Measurements from ENCODE around the gene KLHL25.

The KLHL25 gene

DNA sequence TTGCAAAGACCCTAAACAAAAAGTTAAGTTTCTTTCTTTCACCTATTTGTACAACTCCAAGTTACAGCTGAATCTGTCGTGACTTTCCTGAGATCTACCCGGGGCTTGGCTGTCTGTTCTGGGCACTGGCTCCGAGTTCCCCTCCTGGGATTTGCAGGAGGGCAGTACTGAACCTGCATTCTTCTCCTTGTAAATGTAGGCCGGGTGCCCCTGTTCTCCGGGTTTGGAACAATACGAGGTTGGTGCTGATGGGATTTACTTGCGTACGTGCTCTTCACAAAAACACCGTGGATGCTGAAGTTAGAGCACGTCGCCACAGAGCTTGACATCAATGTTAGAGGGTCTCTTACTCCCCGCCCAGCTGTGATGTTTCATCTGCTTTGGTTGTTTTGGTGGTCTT lies 48.1 kb downstream of the KLHL25 start:
- DNase-seq, result no peak

DNA sequence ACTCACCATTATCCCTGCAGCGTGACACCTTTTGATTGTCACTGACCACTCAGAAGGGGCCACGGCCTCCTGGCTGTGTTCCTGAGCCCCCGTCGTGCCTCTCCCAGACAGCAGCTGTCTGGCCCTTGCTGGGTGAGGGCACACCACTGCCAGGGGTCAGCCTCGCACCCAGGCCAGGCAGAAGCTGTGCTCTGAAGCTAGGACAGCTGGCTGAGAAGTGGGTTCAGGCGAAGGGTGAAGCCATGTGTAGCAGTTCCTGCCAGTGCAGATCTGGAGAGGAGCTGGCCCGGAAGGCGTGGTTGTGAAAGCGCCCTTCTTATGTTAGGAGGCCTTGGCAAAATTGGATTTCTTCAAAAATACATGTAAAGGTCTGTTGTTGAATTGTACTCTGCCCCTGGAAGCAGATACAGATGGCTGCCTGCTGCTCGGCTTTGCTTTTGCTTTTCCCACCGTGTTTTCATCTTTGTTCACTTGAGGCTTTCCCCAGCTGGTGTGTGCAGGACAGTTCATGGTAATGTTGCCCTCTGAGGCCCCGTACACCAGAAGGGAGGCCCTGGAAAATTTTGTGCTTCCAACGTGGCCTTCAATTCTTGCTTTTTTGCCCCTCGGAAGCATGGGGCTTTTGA lies 49.1 kb downstream of the KLHL25 start:
- no peak for DNase-seq

DNA sequence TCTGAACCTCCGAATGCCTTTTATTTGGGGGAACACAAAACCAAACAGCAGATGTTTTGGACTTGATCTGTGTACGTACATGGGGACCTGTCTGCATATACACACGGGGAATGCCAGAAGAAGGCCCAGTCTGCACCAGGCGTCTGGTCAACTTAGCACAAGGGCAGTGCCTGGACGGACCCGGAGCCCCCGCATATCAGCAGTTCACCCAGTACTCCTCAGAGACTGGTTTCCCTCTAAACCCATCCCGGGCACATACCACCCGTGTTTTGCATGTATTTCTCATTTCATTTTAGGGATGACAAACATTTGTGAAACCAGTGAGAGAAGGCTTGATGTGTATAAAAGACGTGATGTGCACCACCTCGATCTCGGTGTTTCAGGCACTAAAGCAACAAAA lies 49.7 kb downstream of the KLHL25 start:
- DNase-seq, result no peak

DNA sequence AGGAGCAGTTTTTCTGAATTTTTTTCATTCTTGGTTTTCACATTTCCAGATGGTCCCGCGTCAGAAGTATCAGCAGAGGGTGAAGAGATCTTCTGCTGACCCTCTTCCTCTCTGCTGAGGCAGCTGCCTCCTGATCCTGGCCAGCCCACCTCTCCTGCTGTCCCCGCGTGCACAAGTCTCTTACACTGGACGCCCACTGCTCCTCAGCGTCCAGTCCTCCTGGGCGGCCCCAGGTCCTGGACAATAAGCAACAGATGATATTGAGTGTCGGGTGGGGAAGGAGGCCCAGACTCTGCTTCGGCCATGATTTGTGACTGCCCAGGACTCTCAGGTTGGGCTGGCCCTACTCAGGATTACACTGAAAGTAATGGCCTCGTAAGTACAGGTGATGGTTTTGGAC lies 50.1 kb downstream of the KLHL25 start:
- DNase-seq, result no peak

- no peak for DNase-seq
Measured at GRCh38 chr15:85743392-85744055, 51.2 kb downstream of the KLHL25 start.

GRCh38 chr15:85742186-85742821 lies 52.4 kb downstream of the KLHL25 start:
- no peak for DNase-seq

DNA sequence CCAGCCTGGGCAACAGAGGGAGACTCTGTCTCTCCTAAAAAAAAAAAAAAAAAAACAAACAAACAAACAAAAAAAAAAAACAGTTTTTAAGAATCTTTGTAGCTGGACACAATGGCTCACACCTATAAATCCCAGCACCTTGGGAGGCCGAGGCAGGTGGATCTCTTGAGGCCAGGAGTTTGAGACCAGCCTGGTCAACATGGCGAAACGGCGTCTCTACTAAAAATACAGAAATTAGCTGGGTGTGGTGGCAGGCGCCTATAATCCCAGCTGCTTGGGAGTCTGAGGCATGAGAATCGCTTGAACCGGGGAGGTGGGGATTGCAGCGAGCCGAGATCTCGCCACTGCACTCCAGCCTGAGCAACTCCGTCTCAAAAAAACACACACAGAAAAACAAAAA lies 53.1 kb downstream of the KLHL25 start:
- DNase-seq, result no peak

DNA sequence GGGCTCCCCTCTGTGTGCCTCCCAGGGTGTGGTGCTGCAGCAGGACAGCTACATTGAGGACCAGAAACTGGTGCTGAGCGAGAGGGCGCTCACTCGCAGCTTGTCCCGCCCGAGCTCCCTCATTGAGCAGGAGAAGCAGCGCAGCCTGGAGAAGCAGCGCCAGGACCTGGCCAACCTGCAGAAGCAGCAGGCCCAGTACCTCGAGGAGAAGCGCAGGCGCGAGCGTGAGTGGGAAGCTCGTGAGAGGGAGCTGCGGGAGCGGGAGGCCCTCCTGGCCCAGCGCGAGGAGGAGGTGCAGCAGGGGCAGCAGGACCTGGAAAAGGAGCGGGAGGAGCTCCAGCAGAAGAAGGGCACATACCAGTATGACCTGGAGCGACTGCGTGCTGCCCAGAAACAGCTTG lies 53.7 kb downstream of the KLHL25 start:
- DNase-seq, result no peak

- DNase-seq, result no peak
Measured at GRCh38 chr15:85737061-85737460, 57.7 kb downstream of the KLHL25 start.

DNA sequence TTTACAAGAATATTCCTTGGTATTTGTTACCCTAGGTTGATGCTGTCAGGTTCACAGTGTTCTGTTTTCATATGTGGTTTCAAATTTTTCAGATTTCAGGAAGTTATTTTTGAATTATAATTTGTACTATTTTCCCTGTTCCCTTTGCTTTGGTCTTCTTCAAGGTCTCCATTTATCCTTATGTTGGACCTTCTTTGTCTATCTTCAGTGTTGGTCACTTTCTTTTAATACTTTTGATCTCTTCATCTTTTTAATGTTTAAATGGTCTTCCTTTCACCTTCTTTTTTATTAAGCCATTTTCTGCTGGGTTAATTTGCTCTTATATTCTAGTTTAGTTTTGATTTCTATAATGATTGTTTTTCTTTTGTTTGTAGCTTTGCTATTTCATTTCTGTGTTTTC lies 61.3 kb downstream of the KLHL25 start:
- DNase-seq, result no peak

DNA sequence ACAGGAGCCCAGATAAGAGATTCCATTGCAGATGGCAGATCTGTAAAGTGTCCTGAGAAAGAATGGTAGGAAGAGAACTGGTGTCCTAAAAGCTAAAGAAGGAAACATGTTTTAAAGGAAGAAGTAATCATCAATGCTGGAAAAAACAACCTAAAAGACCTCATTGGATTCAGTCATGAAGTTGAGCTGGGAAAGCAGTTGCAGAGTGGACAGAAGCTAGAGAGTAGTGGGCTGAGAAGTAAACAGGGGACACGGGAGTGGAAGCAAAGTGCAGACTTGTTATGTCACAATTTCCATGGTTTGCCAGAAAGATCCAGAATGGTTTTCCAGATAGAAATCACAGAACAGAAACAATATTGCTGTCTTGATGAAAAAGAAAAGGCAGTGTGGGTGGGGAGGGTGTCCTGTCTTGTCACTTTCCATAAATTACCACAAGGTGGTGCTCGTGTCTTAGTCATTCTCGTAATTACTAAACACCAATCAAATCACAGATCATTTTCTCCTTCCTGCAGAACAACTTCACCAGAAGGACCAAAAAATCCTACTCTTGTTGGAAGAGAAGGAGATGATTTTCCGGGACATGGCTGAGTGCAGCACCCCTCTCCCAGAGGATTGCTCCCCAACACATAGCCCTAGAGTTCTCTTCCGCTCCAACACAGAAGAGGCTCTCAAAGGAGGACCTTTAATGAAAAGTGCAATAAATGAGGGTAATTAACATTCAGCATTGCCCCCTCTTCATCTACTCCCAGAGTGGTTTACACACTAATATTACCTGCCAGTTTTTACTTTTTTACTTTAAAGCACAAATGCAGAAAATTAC lies 64.5 kb downstream of the KLHL25 start:
- peak; percentile 14 for DNase-seq

- DNase-seq, result no peak
Measured at GRCh38 chr15:85727068-85727467, 67.7 kb downstream of the KLHL25 start.

DNA sequence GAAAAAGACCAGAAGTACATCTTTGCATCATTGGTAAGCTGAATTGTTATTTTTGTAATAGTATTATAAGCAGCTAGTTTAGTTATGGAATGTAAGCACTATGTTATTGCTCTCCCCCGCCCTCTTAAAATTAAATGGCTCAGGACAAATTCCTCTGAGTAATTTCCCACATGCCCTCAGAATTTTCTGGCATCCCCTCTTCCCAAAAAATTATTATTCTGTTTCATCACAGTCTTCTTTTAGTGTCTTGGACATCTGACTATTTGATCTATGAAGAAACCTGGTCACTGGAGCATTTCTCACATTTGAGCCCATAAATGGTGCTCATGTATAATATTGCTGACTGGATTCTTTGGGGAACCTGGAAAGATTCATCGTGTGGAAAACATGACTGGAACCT lies 68.3 kb downstream of the KLHL25 start:
- no peak for DNase-seq

- no peak for DNase-seq
Measured at GRCh38 chr15:85725564-85725963, 69.2 kb downstream of the KLHL25 start.

DNA sequence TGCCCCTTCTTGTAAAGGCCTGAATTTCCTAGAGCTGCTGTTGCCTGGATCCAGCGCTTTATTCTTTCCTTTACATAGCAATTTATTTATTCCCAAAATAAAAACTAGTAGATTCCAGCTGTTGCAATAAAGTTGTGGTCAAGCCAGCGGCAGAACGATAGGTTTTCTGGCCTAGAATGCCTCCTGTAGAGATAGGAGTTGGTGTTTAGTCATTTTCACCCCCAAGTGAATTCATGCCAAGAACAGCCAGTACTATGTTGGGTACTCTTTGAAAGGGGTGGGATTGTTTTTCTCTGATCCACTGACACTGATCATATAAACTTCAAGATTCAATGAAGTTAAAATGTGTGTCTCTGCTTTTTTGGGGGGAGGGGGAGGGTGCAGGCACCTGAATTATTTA lies 69.7 kb downstream of the KLHL25 start:
- no peak for DNase-seq

- no peak for DNase-seq
Measured at GRCh38 chr15:85723960-85724945, 70.5 kb downstream of the KLHL25 start.

GRCh38 chr15:85722374-85723152 lies 72.2 kb downstream of the KLHL25 start:
- DNase-seq, result no peak

- DNase-seq, result no peak
Measured at GRCh38 chr15:85718981-85719380, 75.7 kb downstream of the KLHL25 start.

GRCh38 chr15:85718271-85718971 lies 76.3 kb downstream of the KLHL25 start:
- DNase-seq, result no peak

- DNase-seq, result no peak
Measured at GRCh38 chr15:85717212-85717611, 77.5 kb downstream of the KLHL25 start.

GRCh38 chr15:85716261-85716660 lies 78.5 kb downstream of the KLHL25 start:
- no peak for DNase-seq

Measured in NCI-H1436 treated with DMSO at 0.1 percent for 48 hours (cell line).